ENCODE results near the gene THOP1.

Gene THOP1

GRCh38 chr19:2802826-2803225, 17.5 kb downstream of the THOP1 start:
- no peak for DNase-seq (ENCODE audit: low read depth in 3 of 3, low spot score in 1 of 3)

- no peak for DNase-seq (ENCODE audit: low read depth in 3 of 3, low spot score in 1 of 3)
Measured at GRCh38 chr19:2803486-2804155, 18.3 kb downstream of the THOP1 start.

GRCh38 chr19:2804156-2805004, 19.1 kb downstream of the THOP1 start:
- DNase-seq (ENCODE audit: low read depth in 3 of 3, low spot score in 1 of 3) = no peak

- no peak for DNase-seq (ENCODE audit: low read depth in 3 of 3, low spot score in 1 of 3)
Measured at GRCh38 chr19:2805261-2805900, 20.1 kb downstream of the THOP1 start.

- no peak for DNase-seq (ENCODE audit: low read depth in 3 of 3, low spot score in 1 of 3)
Measured at GRCh38 chr19:2805991-2806649, 20.8 kb downstream of the THOP1 start.

- no peak for DNase-seq (ENCODE audit: low read depth in 3 of 3, low spot score in 1 of 3)
Measured at GRCh38 chr19:2806736-2807378, 21.6 kb downstream of the THOP1 start.

- DNase-seq (ENCODE audit: low read depth in 3 of 3, low spot score in 1 of 3) = no peak
Measured at GRCh38 chr19:2807379-2808128, 22.3 kb downstream of the THOP1 start.

GRCh38 chr19:2808129-2808941, 23.0 kb downstream of the THOP1 start:
- DNase-seq (ENCODE audit: low read depth in 3 of 3, low spot score in 1 of 3) = no peak

- no peak for DNase-seq (ENCODE audit: low read depth in 3 of 3, low spot score in 1 of 3)
Measured at GRCh38 chr19:2809387-2810140, 24.3 kb downstream of the THOP1 start.

- DNase-seq (ENCODE audit: low read depth in 3 of 3, low spot score in 1 of 3) = no peak
Measured at GRCh38 chr19:2810141-2811091, 25.1 kb downstream of the THOP1 start.

- DNase-seq (ENCODE audit: low read depth in 3 of 3, low spot score in 1 of 3) = no peak
Measured at GRCh38 chr19:2811221-2811722, 26.0 kb downstream of the THOP1 start.

GRCh38 chr19:2811735-2812413, 26.6 kb downstream of the THOP1 start:
- no peak for DNase-seq (ENCODE audit: low read depth in 3 of 3, low spot score in 1 of 3)

GRCh38 chr19:2812414-2813234, 27.3 kb downstream of the THOP1 start:
- DNase-seq (ENCODE audit: low read depth in 3 of 3, low spot score in 1 of 3) = no peak

GRCh38 chr19:2813235-2814160, 28.2 kb downstream of the THOP1 start:
- no peak for DNase-seq (ENCODE audit: low read depth in 3 of 3, low spot score in 1 of 3)

GRCh38 chr19:2814426-2814825, 29.1 kb downstream of the THOP1 start:
- no peak for DNase-seq (ENCODE audit: low read depth in 3 of 3, low spot score in 1 of 3)
